A673 (cell line): Measurements from ENCODE around the gene KRTAP4-8. TPM values are rescaled to one million over a fixed set of nuclear protein-coding genes. Genes with fewer than 3 reads are reported as not detected.

Experiments
- BruUV-seq: library from RNA; stranded (reverse); fragments of 400-500 nt; replicated peaks from 2 replicates; lab custom pipeline; 2021; lab: Mats Ljungman, UMichigan
- CTCF ChIA-PET: fragments of 300-600 bp; sonication (Branson Sonifier 250); formaldehyde crosslinking; loops from one replicate; lab custom pipeline; 2022; ENCODE audit warnings: antibody characterized with exemption; lab: Charles Lee
- POLR2A ChIA-PET: fragments of 300-600 bp; sonication (Branson Sonifier 250); formaldehyde crosslinking; loops from one replicate; lab custom pipeline; 2022; ENCODE audit warnings: antibody characterized with exemption; ENCODE audit not compliant: low non-redundant PET; lab: Charles Lee
- DNase-seq: peaks from one replicate; pipeline ENCODE4 v3.0.0-alpha.2; 2015; ENCODE audit warnings: low spot score
- H3K27ac ChIP-seq: fragments of 200-600 bp; sonication (generic); 2 replicates; pipeline ENCODE4 v1.5.1; 2016; ENCODE audit warnings: mixed run types, low read depth, mild to moderate bottlenecking, mixed read lengths, antibody characterized with exemption, low read length; ENCODE audit not compliant: poor library complexity, severe bottlenecking
- H3K27me3 ChIP-seq: fragments of 200-600 bp; sonication (generic); replicated peaks from 2 replicates; pipeline ENCODE4 v1.6.1; 2017; ENCODE audit warnings: mixed run types, low read depth, mild to moderate bottlenecking, mixed read lengths, antibody characterized with exemption, low read length; ENCODE audit not compliant: insufficient read depth, poor library complexity
- H3K36me3 ChIP-seq: fragments of 200-600 bp; sonication (generic); 2 replicates; pipeline ENCODE4 v1.6.1; 2016; ENCODE audit warnings: mixed run types, mild to moderate bottlenecking, mixed read lengths, antibody characterized with exemption, low read length; ENCODE audit not compliant: insufficient read depth, poor library complexity, severe bottlenecking
- H3K4me1 ChIP-seq: fragments of 200-600 bp; sonication (generic); 2 replicates; pipeline ENCODE4 v1.6.1; 2017; ENCODE audit warnings: mixed run types, mild to moderate bottlenecking, mixed read lengths, antibody characterized with exemption, low read length; ENCODE audit not compliant: insufficient read depth, poor library complexity, severe bottlenecking
- H3K4me3 ChIP-seq: fragments of 200-600 bp; sonication (generic); 2 replicates; pipeline ENCODE4 v1.5.1; 2016; ENCODE audit warnings: low read depth, mixed run types, mild to moderate bottlenecking, mixed read lengths, low read length; ENCODE audit not compliant: poor library complexity, severe bottlenecking
- H3K9me3 ChIP-seq: fragments of 200-600 bp; sonication (generic); 2 replicates; pipeline ENCODE4 v1.6.1; 2016; ENCODE audit warnings: mixed run types, low read depth, mild to moderate bottlenecking, mixed read lengths, antibody characterized with exemption, low read length; ENCODE audit not compliant: poor library complexity, severe bottlenecking
- CTCF ChIP-seq: fragments of 300-800, 200-600 bp; sonication (generic); conservative IDR thresholded peaks from 2 replicates; pipeline ENCODE4 v1.5.1; 2017; ENCODE audit warnings: low read depth, mild to moderate bottlenecking, antibody characterized with exemption, low read length, moderate library complexity, mixed read lengths
- EZH2 ChIP-seq: fragments of 200-600 bp; sonication (generic); IDR thresholded peaks from 2 replicates; pipeline ENCODE4 v1.6.1; 2017; ENCODE audit warnings: borderline replicate concordance, low read depth, mild to moderate bottlenecking, mixed read lengths, antibody characterized with exemption, low read length; ENCODE audit not compliant: poor library complexity, severe bottlenecking
- intact Hi-C: fragments of 100-400 bp; cut with micrococcal nuclease; formaldehyde crosslinking; loops from one replicate; pipeline ENCODE4 v1.10.0; 2022; ENCODE audit not compliant: unreplicated experiment
- total RNA-seq: library from RNA; stranded (reverse); gene quantifications from 2 replicates; pipeline ENCODE4 v1.2.3, GENCODE V29; 2021

Gene KRTAP4-8
- total RNA-seq, 1 experiment from 2014 or later: not detected

GRCh38 chr17:41082626-41083025, 15.3 kb downstream of the KRTAP4-8 start:
- intact Hi-C loops: no loop called here
- H3K9me3 ChIP-seq: no peaks in the 10 kb centered on the region
- ChIA-PET POLR2A (no interaction called here), CTCF (no interaction called here)
- DNase-seq: no peak
- H3K4me1 ChIP-seq: no peaks in the 10 kb centered on the region
- no peak overlapping the region for H3K4me3 ChIP-seq
- TF ChIP-seq EZH2: no peak
- no peak for TF ChIP-seq CTCF
- H3K27me3 ChIP-seq: no peaks in the 10 kb centered on the region
- H3K27ac ChIP-seq: no peak overlapping the region
- BruUV-seq: no TSS peak
- no peaks in the 10 kb centered on the region for H3K36me3 ChIP-seq

DNA sequence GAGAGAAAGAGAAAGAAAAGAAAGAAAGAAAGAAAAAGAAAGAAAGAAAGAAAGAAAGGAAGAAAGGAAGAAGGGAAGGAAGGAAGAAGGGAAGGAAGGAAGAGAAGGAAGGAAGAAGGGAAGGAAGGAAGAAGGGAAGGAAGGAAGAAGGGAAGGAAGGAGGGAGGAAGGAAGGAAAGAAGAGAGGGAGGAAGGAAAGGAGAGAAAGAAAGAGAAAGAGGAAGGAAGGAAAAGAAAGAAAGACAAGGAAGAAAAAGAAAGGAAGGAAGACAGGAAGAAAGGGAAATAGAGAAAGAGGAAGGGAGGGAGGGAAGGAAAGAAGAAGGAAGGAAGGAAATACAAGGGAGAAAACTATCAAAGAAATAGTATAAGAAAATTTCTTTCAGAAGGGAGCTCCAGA, 21.2 kb downstream of the KRTAP4-8 start:
- no peak for DNase-seq
- TF ChIP-seq EZH2: no peak
- TF ChIP-seq CTCF: no peak
- CTCF ChIA-PET: no interaction called here
- Histone ChIP-seq H3K4me1 (no peaks in the 10 kb centered on the region), H3K27ac (no peak overlapping the region), H3K9me3 (no peaks in the 10 kb centered on the region), H3K27me3 (no peaks in the 10 kb centered on the region), H3K36me3 (no peaks in the 10 kb centered on the region), H3K4me3 (no peak overlapping the region)
- no TSS peak for BruUV-seq
- intact Hi-C loops: no loop called here
- POLR2A ChIA-PET: no interaction called here

DNA sequence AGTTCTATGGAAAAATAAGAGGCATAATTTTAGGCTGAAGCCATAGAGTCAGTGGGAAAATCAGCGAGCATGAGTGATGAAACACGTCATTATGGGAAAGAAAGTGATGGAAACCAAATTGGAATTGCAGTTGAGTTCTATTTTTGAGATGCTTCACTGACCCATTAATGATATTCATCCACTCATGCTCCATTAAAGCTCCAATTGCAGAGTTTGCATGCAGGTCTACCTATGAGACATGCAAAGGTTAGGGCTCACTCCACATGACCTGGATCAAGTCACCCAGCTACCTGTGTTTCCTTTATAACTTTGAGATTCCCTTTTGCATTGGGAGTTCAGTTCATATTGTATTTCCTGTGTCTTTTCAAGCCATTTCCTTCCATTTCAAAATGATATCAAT, 24.3 kb downstream of the KRTAP4-8 start:
- H3K36me3 ChIP-seq: no peaks in the 10 kb centered on the region
- H3K9me3 ChIP-seq: no peaks in the 10 kb centered on the region
- H3K27me3 ChIP-seq: no peaks in the 10 kb centered on the region
- TF ChIP-seq CTCF: no peak
- no peak for TF ChIP-seq EZH2
- ChIA-PET POLR2A (no interaction called here), CTCF (no interaction called here)
- H3K4me3 ChIP-seq: no peak overlapping the region
- no peak overlapping the region for H3K27ac ChIP-seq
- BruUV-seq: no TSS peak
- no peak for DNase-seq
- no peaks in the 10 kb centered on the region for H3K4me1 ChIP-seq
- intact Hi-C loops: no loop called here
